Right lobe of liver (tissue), 6 donors: Measurements from ENCODE around the gene KCNA4. TPM values are rescaled to one million over a fixed set of nuclear protein-coding genes. Genes with fewer than 3 reads are reported as not detected.
"Not testable (repeated sequence)": the region's sequence is repeated elsewhere in the genome, so short reads cannot be mapped to it uniquely, and the experiment has no call there.

Source experiments
- ATAC-seq, 4 donors: fragments of 200-7000 bp; cut with Tn5 transposase; one replicate each; pipeline ENCODE4 v1.9.1; 2020; ENCODE audit warnings: mild to moderate bottlenecking in 4 of 4, moderate library complexity in 4 of 4
- DNase-seq, 3 donors: peaks; one replicate each; pipeline ENCODE4 v3.0.0-alpha.2; 2020
- H3K27ac ChIP-seq, 3 donors: fragments of 200-600 bp; one replicate each; pipeline ENCODE4 v1.8.0; 2022
- H3K27me3 ChIP-seq, 2 donors: fragments of 200-600 bp; one replicate each; pipeline ENCODE4 v1.8.0; 2022
- H3K36me3 ChIP-seq, 4 donors: fragments of 200-600 bp; sonication (generic) in 1 of 4; one replicate each; pipeline versions ENCODE4 v1.5.1 to v1.8.0; 2017 to 2022; ENCODE audit warnings: control low read depth in 1 of 4
- H3K4me1 ChIP-seq, 4 donors: fragments of 200-600 bp; sonication (generic) in 1 of 4; one replicate each; pipeline versions ENCODE4 v1.5.1 to v1.8.0; 2017 to 2022; ENCODE audit warnings: control low read depth in 1 of 4
- H3K4me3 ChIP-seq, 3 donors: fragments of 200-600 bp; one replicate each; pipeline ENCODE4 v1.8.0; 2022
- H3K9me3 ChIP-seq, 4 donors: fragments of 200-600 bp; sonication (generic) in 1 of 4; one replicate each; pipeline versions ENCODE4 v1.5.1 to v1.8.0; 2017 to 2022; ENCODE audit warnings: control low read depth in 1 of 4
- CTCF ChIP-seq, 4 donors: fragments of 200-600 bp in 3 of 4; fragments of 450-650 bp in 1 of 4; IDR thresholded peaks; one replicate each; pipeline versions ENCODE4 v1.5.1 to v1.8.0; 2016 to 2022; ENCODE audit warnings: antibody characterized with exemption in 4 of 4, mild to moderate bottlenecking in 2 of 4
- POLR2A ChIP-seq: fragments of 450-650 bp; IDR thresholded peaks from one replicate; pipeline ENCODE4 v1.6.1; 2017; ENCODE audit warnings: antibody characterized with exemption, mild to moderate bottlenecking
- WGBS: methylation state at CpG from one replicate; pipeline ENCODE4 v1.1.6; 2018; ENCODE audit warnings: low coverage, low lambda C conversion rate; ENCODE audit not compliant: insufficient coverage; ENCODE audit errors: missing lambda C conversion rate; 5-methylcytosine and 5-hydroxymethylcytosine counted together
- intact Hi-C, 2 donors: fragments of 100-400 bp; cut with DNase I; formaldehyde crosslinking; loops; one replicate each; pipeline versions ENCODE4 v1.11.2 to v1.14.1; 2022
- total RNA-seq, 6 experiments: library from RNA; depleted of rRNA in 2 of 6; stranded (reverse); fragments of >200 nt in 2 of 6; fragmentation: NEBNext Ultra II Directional in 3 of 6; extraction: Animal tissue kit (Norgen Biotek cat#: 25700) in 3 of 6; gene quantifications; one replicate each; pipeline versions ENCODE4 v1.1.0 to v1.2.4, GENCODE V29; 2016 to 2023
- donor health status: DM: no; HTN: yes; CAD: no.
- donor health status: DM: no; HTN: no; CAD: no.
- donor health status: DM: no; HTN: no; CAD: no.
- donor health status: DM: no; HTN: yes; CAD: no.
- donor health status: DM: no; HTN: yes; CAD: no.

The KCNA4 gene
- total RNA-seq, 6 experiments from 2014 or later, result not detected

- no peak for TF ChIP-seq CTCF (IDR thresholded peaks at IDR 0.05)
- no peak for TF ChIP-seq POLR2A
- intact Hi-C loops, result no loop called here
- no peaks in the 10 kb centered on the region for H3K27me3 ChIP-seq
- H3K4me3 ChIP-seq, result no peak overlapping the region
- H3K36me3 ChIP-seq, result no peaks in the 10 kb centered on the region
- DNase-seq (no peak), ATAC-seq (no peak)
- H3K9me3 ChIP-seq, result no peaks in the 10 kb centered on the region
- no peaks in the 10 kb centered on the region for H3K4me1 ChIP-seq
- 20% methylated on average over 3 of the region's 6 CpGs for WGBS
- no peak overlapping the region for H3K27ac ChIP-seq
Measured at GRCh38 chr11:30046578-30046945, 29.7 kb upstream of the KCNA4 start.

GRCh38 chr11:30045921-30046577 lies 29.2 kb upstream of the KCNA4 start:
- no peak for TF ChIP-seq CTCF (IDR thresholded peaks at IDR 0.05)
- no peak for TF ChIP-seq POLR2A
- WGBS, result 37% methylated on average over 4 of the region's 7 CpGs
- no peaks in the 10 kb centered on the region for H3K27me3 ChIP-seq
- DNase-seq (no peak), ATAC-seq (no peak)
- intact Hi-C loops, result no loop called here
- no peaks in the 10 kb centered on the region for H3K36me3 ChIP-seq
- H3K27ac ChIP-seq, result no peak overlapping the region
- no peak overlapping the region for H3K4me3 ChIP-seq
- no peaks in the 10 kb centered on the region for H3K9me3 ChIP-seq
- no peaks in the 10 kb centered on the region for H3K4me1 ChIP-seq

GRCh38 chr11:30045144-30045543 lies 28.3 kb upstream of the KCNA4 start:
- intact Hi-C loops, result no loop called here
- no peak for DNase-seq
- H3K4me1 ChIP-seq, result no peaks in the 10 kb centered on the region
- no peak for TF ChIP-seq CTCF (IDR thresholded peaks at IDR 0.05)
- TF ChIP-seq POLR2A, result no peak
- H3K27me3 ChIP-seq, result no peaks in the 10 kb centered on the region
- no peaks in the 10 kb centered on the region for H3K36me3 ChIP-seq
- 17% methylated on average over 2 of the region's 6 CpGs for WGBS
- no peaks in the 10 kb centered on the region for H3K9me3 ChIP-seq
- ATAC-seq, result no peak
- H3K4me3 ChIP-seq, result no peak overlapping the region
- no peak overlapping the region for H3K27ac ChIP-seq

- DNase-seq (no peak), ATAC-seq (no peak)
- no peaks in the 10 kb centered on the region for H3K27me3 ChIP-seq
- no peaks in the 10 kb centered on the region for H3K4me1 ChIP-seq
- H3K4me3 ChIP-seq, result no peak overlapping the region
- H3K27ac ChIP-seq, result no peak overlapping the region
- no peaks in the 10 kb centered on the region for H3K36me3 ChIP-seq
- no peak for TF ChIP-seq POLR2A
- no peak for TF ChIP-seq CTCF (IDR thresholded peaks at IDR 0.05)
- 82% methylated on average over 10 of the region's 14 CpGs for WGBS
- H3K9me3 ChIP-seq, result no peaks in the 10 kb centered on the region
- intact Hi-C loops, result no loop called here
Measured at GRCh38 chr11:30041171-30041570, 24.3 kb upstream of the KCNA4 start.

- H3K36me3 ChIP-seq, intact Hi-C loops, DNase-seq, H3K27me3 ChIP-seq, H3K27ac ChIP-seq, H3K4me1 ChIP-seq, H3K9me3 ChIP-seq, H3K4me3 ChIP-seq, ATAC-seq: not testable (repeated sequence)
- 50% methylated on average over 4 of the region's 4 CpGs for WGBS
Measured at GRCh38 chr11:30034746-30035145, 17.9 kb upstream of the KCNA4 start.

- H3K4me3 ChIP-seq, H3K27ac ChIP-seq, H3K36me3 ChIP-seq, ATAC-seq, H3K27me3 ChIP-seq, H3K9me3 ChIP-seq, H3K4me1 ChIP-seq, DNase-seq, intact Hi-C loops: not testable (repeated sequence)
Measured at GRCh38 chr11:30034166-30034565, 17.3 kb upstream of the KCNA4 start.
